K562 (cell line): ENCODE results near the gene EFNA5. TPM values are rescaled to one million over a fixed set of nuclear protein-coding genes. Genes with fewer than 3 reads are reported as not detected.

Experiments
- PCBP1 ChIP-seq: fragments of 200-400 bp; formaldehyde crosslinking; IDR thresholded peaks from 2 replicates; pipeline ENCODE4 v1.6.1; 2018; ENCODE audit warnings: mild to moderate bottlenecking, low read depth, low read length; ENCODE audit not compliant: poor library complexity, severe bottlenecking
- ZNF274 ChIP-seq: IDR thresholded peaks from 2 replicates; pipeline ENCODE4 v1.6.1; 2011; ENCODE audit warnings: low read depth, mild to moderate bottlenecking, low read length, moderate library complexity, borderline replicate concordance
- ZNF584 ChIP-seq: fragments of 200-800 bp; sonication (Bioruptor generic); IDR thresholded peaks from 2 replicates; pipeline ENCODE4 v1.6.1; 2016; ENCODE audit warnings: low read depth, mild to moderate bottlenecking, missing genetic modification characterization, missing compliant biosample characterization
- ZNF717 ChIP-seq: fragments of 250-450 bp; sonication (Bioruptor Pico); IDR thresholded peaks from 2 replicates; pipeline ENCODE4 v1.5.0; 2021
- polyA plus RNA-seq, 8 experiments: library from polyadenylated mRNA; depleted of rRNA in 4 of 8; stranded (reverse) in 5 of 8; unstranded in 3 of 8; fragments of >200 nt; fragmentation: Nextera tagmentation in 2 of 8; fragmentation: Illumina TruSeq in 1 of 8; extraction: Ambion mirVana in 2 of 8; extraction: Trizol in 1 of 8; gene quantifications; 2 replicates each; pipeline versions ENCODE4 v1.2.1 to v1.2.3, GENCODE V29; 2011 to 2014; ENCODE audit warnings: inconsistent platforms in 1 of 8, missing spikeins in 1 of 8
- total RNA-seq, 7 experiments: library from RNA; depleted of rRNA in 6 of 7; stranded (reverse); fragments of >200 nt in 6 of 7; fragmentation: Illumina TruSeq in 2 of 7; extraction: Trizol in 2 of 7; gene quantifications; 2 replicates each; pipeline versions ENCODE4 v1.2.1 to v1.2.3, GENCODE V29; 2011 to 2021; ENCODE audit warnings: low replicate concordance in 1 of 7
- TF ChIP-seq, protein P1 (sequence below), 2 experiments: fragments of 450-650 bp; formaldehyde crosslinking in 1 of 2; IDR thresholded peaks; 2 replicates each; pipeline versions ENCODE4 v1.4.0 to v1.6.1; 2014 to 2020; ENCODE audit warnings: mild to moderate bottlenecking in 2 of 2, borderline replicate concordance in 1 of 2, low read depth in 1 of 2
- TF ChIP-seq, protein P2 (sequence below): fragments of 450-650 bp; IDR thresholded peaks from 2 replicates; pipeline ENCODE4 v1.6.1; 2017; ENCODE audit warnings: antibody characterized with exemption, mild to moderate bottlenecking

The EFNA5 gene
- total and polyA plus RNA-seq, 9 of the 15 experiments (the other 6 are each of a cell fraction or from before 2014, with no cell fraction given) = 0.20 TPM; not detected in 8

DNA sequence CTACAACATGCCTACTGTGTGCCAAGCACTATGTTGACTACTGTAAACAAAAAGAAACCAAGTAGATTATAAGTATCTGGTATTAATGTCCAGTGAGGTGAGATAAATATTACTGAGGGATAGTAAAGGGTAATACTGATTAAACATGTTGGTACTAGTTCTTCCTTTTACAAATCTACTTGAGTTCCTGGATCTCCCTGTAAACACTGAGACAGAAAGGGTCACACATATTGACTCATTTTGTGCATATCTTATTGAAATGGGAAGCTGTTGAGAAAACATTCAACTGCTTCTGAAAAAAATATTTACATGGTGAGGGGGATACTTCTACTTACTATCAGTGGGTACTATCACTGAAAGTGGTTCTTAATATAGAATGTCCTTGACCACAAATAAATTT is 24.3 kb downstream of the EFNA5 start (continued):
- TF ChIP-seq ZNF584 (no peak), ZNF717 (CRISPR knock-in tag) (no peak), ZNF274 (no peak), PCBP1 (no peak)
- TF ChIP-seq, protein P1, sequence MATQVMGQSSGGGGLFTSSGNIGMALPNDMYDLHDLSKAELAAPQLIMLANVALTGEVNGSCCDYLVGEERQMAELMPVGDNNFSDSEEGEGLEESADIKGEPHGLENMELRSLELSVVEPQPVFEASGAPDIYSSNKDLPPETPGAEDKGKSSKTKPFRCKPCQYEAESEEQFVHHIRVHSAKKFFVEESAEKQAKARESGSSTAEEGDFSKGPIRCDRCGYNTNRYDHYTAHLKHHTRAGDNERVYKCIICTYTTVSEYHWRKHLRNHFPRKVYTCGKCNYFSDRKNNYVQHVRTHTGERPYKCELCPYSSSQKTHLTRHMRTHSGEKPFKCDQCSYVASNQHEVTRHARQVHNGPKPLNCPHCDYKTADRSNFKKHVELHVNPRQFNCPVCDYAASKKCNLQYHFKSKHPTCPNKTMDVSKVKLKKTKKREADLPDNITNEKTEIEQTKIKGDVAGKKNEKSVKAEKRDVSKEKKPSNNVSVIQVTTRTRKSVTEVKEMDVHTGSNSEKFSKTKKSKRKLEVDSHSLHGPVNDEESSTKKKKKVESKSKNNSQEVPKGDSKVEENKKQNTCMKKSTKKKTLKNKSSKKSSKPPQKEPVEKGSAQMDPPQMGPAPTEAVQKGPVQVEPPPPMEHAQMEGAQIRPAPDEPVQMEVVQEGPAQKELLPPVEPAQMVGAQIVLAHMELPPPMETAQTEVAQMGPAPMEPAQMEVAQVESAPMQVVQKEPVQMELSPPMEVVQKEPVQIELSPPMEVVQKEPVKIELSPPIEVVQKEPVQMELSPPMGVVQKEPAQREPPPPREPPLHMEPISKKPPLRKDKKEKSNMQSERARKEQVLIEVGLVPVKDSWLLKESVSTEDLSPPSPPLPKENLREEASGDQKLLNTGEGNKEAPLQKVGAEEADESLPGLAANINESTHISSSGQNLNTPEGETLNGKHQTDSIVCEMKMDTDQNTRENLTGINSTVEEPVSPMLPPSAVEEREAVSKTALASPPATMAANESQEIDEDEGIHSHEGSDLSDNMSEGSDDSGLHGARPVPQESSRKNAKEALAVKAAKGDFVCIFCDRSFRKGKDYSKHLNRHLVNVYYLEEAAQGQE (IDR thresholded peaks at IDR 0.05; ENCODE audit: borderline replicate concordance) = no peak
- TF ChIP-seq, protein P1 (CRISPR knock-in tag; IDR thresholded peaks at IDR 0.05; ENCODE audit: low read depth) = no peak
- TF ChIP-seq, protein P2, sequence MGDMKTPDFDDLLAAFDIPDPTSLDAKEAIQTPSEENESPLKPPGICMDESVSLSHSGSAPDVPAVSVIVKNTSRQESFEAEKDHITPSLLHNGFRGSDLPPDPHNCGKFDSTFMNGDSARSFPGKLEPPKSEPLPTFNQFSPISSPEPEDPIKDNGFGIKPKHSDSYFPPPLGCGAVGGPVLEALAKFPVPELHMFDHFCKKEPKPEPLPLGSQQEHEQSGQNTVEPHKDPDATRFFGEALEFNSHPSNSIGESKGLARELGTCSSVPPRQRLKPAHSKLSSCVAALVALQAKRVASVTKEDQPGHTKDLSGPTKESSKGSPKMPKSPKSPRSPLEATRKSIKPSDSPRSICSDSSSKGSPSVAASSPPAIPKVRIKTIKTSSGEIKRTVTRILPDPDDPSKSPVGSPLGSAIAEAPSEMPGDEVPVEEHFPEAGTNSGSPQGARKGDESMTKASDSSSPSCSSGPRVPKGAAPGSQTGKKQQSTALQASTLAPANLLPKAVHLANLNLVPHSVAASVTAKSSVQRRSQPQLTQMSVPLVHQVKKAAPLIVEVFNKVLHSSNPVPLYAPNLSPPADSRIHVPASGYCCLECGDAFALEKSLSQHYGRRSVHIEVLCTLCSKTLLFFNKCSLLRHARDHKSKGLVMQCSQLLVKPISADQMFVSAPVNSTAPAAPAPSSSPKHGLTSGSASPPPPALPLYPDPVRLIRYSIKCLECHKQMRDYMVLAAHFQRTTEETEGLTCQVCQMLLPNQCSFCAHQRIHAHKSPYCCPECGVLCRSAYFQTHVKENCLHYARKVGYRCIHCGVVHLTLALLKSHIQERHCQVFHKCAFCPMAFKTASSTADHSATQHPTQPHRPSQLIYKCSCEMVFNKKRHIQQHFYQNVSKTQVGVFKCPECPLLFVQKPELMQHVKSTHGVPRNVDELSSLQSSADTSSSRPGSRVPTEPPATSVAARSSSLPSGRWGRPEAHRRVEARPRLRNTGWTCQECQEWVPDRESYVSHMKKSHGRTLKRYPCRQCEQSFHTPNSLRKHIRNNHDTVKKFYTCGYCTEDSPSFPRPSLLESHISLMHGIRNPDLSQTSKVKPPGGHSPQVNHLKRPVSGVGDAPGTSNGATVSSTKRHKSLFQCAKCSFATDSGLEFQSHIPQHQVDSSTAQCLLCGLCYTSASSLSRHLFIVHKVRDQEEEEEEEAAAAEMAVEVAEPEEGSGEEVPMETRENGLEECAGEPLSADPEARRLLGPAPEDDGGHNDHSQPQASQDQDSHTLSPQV = no peak
